ENCODE data around the gene FSIP1.

Gene FSIP1

DNA sequence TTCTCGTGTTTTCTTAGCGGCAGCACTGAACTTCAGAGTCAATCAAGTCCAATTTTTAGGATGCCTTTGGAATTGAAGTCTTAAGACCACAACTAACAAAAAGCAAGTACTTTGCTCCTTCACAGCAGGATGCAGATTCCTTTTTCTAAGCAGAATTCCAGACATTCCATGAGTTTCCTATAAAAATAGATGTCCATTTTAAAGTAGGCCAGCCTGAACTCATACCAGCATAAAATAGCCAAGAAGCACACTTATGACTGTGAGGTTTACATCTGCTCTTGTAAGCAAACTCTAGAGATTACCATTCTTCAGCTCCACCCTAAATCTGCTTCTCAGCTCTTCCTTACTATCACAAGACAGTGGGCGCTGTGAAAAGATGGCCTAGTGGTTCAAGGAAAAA lies 116.0 kb downstream of the FSIP1 start:
- H3K4me1 ChIP-seq (ENCODE audit: control insufficient read depth, insufficient read depth, low read length) = no peaks in the 10 kb centered on the region
- no peaks in the 10 kb centered on the region for H3K36me3 ChIP-seq (ENCODE audit: control insufficient read depth, insufficient read depth, low read length)
- H3K9ac ChIP-seq (ENCODE audit: low read length) = no peak overlapping the region
- no peaks in the 10 kb centered on the region for H3K9me3 ChIP-seq (ENCODE audit: control insufficient read depth, low read length)
- H3K4me3 ChIP-seq (ENCODE audit: low read length) = no peak overlapping the region
- H3K27me3 ChIP-seq (ENCODE audit: control insufficient read depth, insufficient read depth, low read length) = no peaks in the 10 kb centered on the region

DNA sequence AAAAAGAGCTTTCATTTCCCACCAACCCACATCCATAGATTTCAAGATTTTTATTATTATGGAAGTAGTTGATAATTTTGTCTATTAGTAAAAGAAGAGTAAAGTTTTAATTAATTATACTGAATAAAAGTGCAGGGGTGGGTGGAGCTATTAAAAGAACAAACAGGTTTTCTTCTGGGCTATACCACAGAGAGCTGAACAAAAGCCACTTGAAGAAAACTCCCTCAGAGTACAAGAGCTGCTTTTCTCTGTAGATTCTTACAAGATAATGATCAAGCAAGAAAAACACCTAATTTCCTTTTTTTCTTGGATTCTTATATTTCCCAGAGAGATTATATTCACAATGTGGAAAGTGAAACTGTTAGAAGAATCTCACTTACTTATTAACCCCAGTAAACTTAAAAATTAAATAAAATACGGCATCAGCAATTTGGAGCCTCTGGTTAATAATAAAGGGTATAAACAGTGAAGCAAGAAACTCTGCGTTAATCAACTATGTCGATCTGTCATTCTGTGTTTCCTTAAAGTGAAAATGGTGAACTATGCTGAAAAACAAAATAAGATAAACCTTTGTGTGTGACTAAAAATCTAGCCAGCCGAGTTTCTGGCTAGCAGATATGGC lies 116.9 kb downstream of the FSIP1 start:
- H3K4me3 ChIP-seq (ENCODE audit: low read length) = no peak overlapping the region
- H3K9me3 ChIP-seq (ENCODE audit: control insufficient read depth, low read length) = no peaks in the 10 kb centered on the region
- H3K27me3 ChIP-seq (ENCODE audit: control insufficient read depth, insufficient read depth, low read length) = no peaks in the 10 kb centered on the region
- H3K4me1 ChIP-seq (ENCODE audit: control insufficient read depth, insufficient read depth, low read length) = no peaks in the 10 kb centered on the region
- H3K36me3 ChIP-seq (ENCODE audit: control insufficient read depth, insufficient read depth, low read length) = no peaks in the 10 kb centered on the region
- no peak overlapping the region for H3K9ac ChIP-seq (ENCODE audit: low read length)

DNA sequence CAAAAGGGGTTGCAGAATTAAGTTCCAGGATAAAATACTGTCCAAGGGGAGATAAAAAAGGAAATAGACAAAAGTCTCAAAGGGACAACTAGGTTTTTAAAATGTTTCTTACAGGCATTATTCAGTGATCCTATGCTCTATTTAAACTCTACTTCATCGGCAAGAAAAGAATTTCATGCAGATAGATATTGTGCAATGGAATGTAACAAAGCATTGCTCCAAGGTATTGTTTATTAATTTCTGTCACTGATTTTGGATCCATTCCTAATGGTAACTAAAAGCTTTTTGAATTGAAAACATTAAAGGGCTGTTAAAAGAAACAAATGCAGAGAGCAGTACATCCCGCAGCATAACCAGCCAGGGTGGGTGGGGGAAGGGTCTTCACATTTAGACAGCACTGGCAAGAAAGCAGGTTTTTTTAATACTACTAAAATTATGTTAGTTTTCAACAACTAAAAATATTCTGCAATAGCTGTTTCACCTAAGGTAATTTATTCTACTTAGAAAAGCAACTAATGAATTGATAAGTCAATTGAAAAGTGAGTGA lies 118.9 kb downstream of the FSIP1 start:
- Histone ChIP-seq H3K4me3 (ENCODE audit: low read length) (no peak overlapping the region), H3K9me3 (ENCODE audit: control insufficient read depth, low read length) (no peaks in the 10 kb centered on the region), H3K9ac (ENCODE audit: low read length) (no peak overlapping the region), H3K36me3 (ENCODE audit: control insufficient read depth, insufficient read depth, low read length) (no peaks in the 10 kb centered on the region), H3K27me3 (ENCODE audit: control insufficient read depth, insufficient read depth, low read length) (no peaks in the 10 kb centered on the region), H3K4me1 (ENCODE audit: control insufficient read depth, insufficient read depth, low read length) (no peaks in the 10 kb centered on the region)

DNA sequence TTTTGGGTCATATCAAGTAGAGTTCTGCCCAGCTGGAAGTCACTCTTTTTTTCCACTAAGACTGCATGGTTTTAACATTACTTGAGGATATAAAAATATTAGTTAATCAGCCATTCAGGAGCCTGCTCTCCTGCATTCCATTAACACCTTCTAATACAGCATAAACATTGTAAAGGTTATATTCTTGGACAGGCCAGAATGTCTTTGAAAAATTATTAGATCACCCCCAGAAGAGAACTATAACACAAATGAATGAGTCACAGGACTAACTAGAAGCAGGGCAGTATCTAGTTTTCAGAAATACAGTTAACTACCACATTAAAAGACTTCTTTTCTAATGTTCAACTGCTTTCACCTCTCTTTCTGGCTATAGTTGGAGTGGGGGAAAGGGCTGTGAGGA lies 120.9 kb downstream of the FSIP1 start:
- no peaks in the 10 kb centered on the region for H3K4me1 ChIP-seq (ENCODE audit: control insufficient read depth, insufficient read depth, low read length)
- H3K4me3 ChIP-seq (ENCODE audit: low read length) = no peak overlapping the region
- no peaks in the 10 kb centered on the region for H3K36me3 ChIP-seq (ENCODE audit: control insufficient read depth, insufficient read depth, low read length)

DNA sequence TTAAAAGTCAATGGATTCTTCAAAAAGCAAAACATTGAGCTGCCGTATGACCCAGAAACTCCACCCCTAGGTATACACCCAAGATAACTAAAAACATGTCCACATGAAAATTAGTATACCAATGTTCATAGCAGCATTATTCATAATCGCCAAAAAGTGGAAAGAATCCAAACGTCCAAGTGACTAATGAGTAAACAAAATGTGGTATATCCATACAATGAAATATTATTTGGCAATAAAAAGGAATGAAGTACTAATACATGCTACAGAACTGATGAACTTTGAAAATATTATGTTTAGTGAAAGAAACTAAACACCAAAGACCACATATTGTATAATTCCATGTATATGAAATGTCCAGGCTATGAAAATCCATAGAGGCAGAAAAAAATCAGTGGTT lies 123.9 kb downstream of the FSIP1 start:
- Histone ChIP-seq H3K4me1 (ENCODE audit: control insufficient read depth, insufficient read depth, low read length) (no peaks in the 10 kb centered on the region), H3K36me3 (ENCODE audit: control insufficient read depth, insufficient read depth, low read length) (no peaks in the 10 kb centered on the region), H3K27me3 (ENCODE audit: control insufficient read depth, insufficient read depth, low read length) (no peaks in the 10 kb centered on the region), H3K4me3 (ENCODE audit: low read length) (no peak overlapping the region), H3K9ac (ENCODE audit: low read length) (no peak overlapping the region), H3K9me3 (ENCODE audit: control insufficient read depth, low read length) (no peaks in the 10 kb centered on the region)

More for the DNA sequence above, 120.9 kb downstream of the FSIP1 start:
- no peaks in the 10 kb centered on the region for H3K9me3 ChIP-seq (ENCODE audit: control insufficient read depth, low read length)
- no peaks in the 10 kb centered on the region for H3K27me3 ChIP-seq (ENCODE audit: control insufficient read depth, insufficient read depth, low read length)
- no peak overlapping the region for H3K9ac ChIP-seq (ENCODE audit: low read length)

DNA sequence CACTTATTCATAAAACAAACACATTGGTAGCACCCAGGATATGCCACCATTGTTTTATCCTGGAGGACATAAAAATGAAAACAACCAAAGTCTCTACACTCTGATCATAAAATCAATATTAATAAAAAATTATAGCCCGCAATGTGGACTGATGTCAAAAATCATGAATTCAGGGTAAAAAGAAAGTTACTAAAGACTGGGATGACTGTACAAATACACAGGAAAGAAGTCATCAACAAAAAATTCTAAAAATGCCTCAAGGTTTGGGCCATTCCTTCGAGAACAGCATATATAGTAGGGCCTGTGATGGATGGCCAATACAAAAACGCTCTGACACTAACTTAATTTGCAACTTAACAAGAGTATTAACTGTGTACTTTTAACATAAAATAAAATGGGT lies 125.0 kb downstream of the FSIP1 start:
- no peak overlapping the region for H3K9ac ChIP-seq (ENCODE audit: low read length)
- H3K27me3 ChIP-seq (ENCODE audit: control insufficient read depth, insufficient read depth, low read length) = no peaks in the 10 kb centered on the region
- H3K4me1 ChIP-seq (ENCODE audit: control insufficient read depth, insufficient read depth, low read length) = no peaks in the 10 kb centered on the region
- H3K36me3 ChIP-seq (ENCODE audit: control insufficient read depth, insufficient read depth, low read length) = no peaks in the 10 kb centered on the region
- no peak overlapping the region for H3K4me3 ChIP-seq (ENCODE audit: low read length)
- no peaks in the 10 kb centered on the region for H3K9me3 ChIP-seq (ENCODE audit: control insufficient read depth, low read length)

DNA sequence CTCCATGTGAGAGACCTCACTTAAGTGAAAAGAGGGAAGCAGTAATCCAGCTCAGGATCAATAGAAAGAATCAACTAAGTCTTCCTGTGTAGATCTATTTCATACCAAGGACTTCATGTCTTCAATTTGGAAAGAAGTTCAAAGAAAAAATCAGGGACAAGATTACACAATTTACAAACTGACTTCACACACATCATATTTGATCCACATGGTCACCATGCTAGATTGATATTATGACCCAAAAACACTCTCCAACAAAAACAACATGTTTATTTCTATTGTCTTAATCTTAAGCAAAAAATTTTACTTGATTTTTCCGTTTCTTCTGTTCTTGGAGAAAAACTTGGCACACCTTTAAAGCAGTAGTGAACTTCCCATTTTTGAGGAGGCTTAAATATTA lies 125.5 kb downstream of the FSIP1 start:
- Histone ChIP-seq H3K4me3 (ENCODE audit: low read length) (no peak overlapping the region), H3K36me3 (ENCODE audit: control insufficient read depth, insufficient read depth, low read length) (no peaks in the 10 kb centered on the region), H3K9ac (ENCODE audit: low read length) (no peak overlapping the region), H3K27me3 (ENCODE audit: control insufficient read depth, insufficient read depth, low read length) (no peaks in the 10 kb centered on the region), H3K4me1 (ENCODE audit: control insufficient read depth, insufficient read depth, low read length) (no peaks in the 10 kb centered on the region), H3K9me3 (ENCODE audit: control insufficient read depth, low read length) (no peaks in the 10 kb centered on the region)

DNA sequence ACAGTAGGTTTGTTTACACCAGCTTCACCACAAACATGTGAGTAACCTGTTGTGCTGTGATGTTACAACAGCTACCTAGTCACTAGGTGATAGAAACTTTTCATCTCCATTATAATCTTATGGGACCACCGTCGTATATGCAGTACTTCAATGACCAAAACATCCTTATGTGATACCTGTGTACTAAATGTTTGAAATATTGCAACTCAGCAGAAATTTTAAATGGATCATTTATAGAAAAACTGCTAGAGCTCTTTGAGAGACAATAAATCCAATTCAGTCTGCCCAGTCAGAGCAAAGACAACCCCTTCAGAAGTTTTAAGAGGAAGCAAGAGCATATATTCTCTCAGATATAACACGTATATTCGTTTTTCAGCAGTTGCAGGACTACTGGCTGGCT lies 128.3 kb downstream of the FSIP1 start:
- no peaks in the 10 kb centered on the region for H3K27me3 ChIP-seq (ENCODE audit: control insufficient read depth, insufficient read depth, low read length)
- no peak overlapping the region for H3K9ac ChIP-seq (ENCODE audit: low read length)
- H3K4me3 ChIP-seq (ENCODE audit: low read length) = no peak overlapping the region
- no peaks in the 10 kb centered on the region for H3K4me1 ChIP-seq (ENCODE audit: control insufficient read depth, insufficient read depth, low read length)
- H3K9me3 ChIP-seq (ENCODE audit: control insufficient read depth, low read length) = no peaks in the 10 kb centered on the region
- H3K36me3 ChIP-seq (ENCODE audit: control insufficient read depth, insufficient read depth, low read length) = no peaks in the 10 kb centered on the region

DNA sequence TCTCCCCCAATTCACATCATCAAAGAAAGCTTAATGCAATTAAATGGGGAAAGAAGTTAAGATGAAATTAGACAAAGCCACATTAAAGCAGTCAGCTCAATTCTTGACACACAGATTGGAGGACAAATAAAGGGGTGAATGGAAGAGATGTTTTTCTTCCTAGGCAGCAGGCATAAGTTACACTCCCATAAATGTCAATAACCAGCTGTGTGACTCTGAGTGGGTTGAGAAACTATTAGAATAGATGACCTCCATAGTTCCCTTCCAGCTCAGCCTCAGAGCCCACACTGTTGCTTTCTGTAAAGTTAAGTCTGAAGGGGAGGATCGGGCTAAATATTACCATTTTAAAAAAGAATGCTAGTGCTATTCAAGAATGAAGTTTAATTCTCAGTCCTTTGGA lies 130.8 kb downstream of the FSIP1 start:
- Histone ChIP-seq H3K4me1 (ENCODE audit: control insufficient read depth, insufficient read depth, low read length) (no peaks in the 10 kb centered on the region), H3K9ac (ENCODE audit: low read length) (no peak overlapping the region), H3K27me3 (ENCODE audit: control insufficient read depth, insufficient read depth, low read length) (no peaks in the 10 kb centered on the region), H3K36me3 (ENCODE audit: control insufficient read depth, insufficient read depth, low read length) (no peaks in the 10 kb centered on the region), H3K9me3 (ENCODE audit: control insufficient read depth, low read length) (no peaks in the 10 kb centered on the region), H3K4me3 (ENCODE audit: low read length) (no peak overlapping the region)

DNA sequence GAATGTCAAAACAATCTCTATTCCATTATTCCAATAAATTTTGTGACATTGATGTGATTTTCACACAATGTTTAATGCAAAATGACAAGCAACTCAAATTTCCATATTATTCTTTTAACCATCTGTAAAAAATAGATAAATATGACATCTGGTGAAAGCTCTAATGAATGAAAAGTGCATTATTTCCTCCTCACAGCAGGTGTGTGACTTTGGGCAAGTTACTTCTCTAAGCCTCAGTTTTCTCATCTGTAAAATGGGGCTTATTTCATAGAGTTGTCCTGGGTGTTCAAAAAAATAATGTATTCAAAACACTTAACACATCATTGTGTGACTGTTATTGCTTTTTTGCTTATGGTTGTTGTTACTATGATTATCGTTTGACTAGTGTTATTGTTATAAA lies 131.3 kb downstream of the FSIP1 start:
- no peaks in the 10 kb centered on the region for H3K4me1 ChIP-seq (ENCODE audit: control insufficient read depth, insufficient read depth, low read length)
- no peaks in the 10 kb centered on the region for H3K9me3 ChIP-seq (ENCODE audit: control insufficient read depth, low read length)
- no peaks in the 10 kb centered on the region for H3K36me3 ChIP-seq (ENCODE audit: control insufficient read depth, insufficient read depth, low read length)
- H3K27me3 ChIP-seq (ENCODE audit: control insufficient read depth, insufficient read depth, low read length) = no peaks in the 10 kb centered on the region
- H3K9ac ChIP-seq (ENCODE audit: low read length) = no peak overlapping the region
- H3K4me3 ChIP-seq (ENCODE audit: low read length) = no peak overlapping the region

DNA sequence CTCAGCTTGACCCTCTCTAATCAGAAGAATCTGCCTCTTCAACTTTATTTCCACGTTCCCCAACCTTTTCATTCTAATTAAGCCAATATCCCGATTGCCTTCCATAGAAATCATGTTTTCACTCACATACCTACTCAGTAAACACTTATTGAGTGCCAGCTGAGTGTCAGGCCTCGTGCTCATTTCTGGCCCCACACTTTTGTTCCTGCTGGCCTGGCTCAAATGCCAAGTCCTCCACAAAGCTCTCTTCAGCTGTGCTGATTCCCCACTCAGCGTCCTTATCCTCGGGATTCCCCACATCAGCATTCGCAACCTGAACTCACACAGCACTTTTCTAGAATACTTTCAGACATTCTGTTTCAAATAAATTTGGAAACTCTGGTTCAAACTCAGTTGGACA lies 132.9 kb downstream of the FSIP1 start:
- no peak overlapping the region for H3K9ac ChIP-seq (ENCODE audit: low read length)

DNA sequence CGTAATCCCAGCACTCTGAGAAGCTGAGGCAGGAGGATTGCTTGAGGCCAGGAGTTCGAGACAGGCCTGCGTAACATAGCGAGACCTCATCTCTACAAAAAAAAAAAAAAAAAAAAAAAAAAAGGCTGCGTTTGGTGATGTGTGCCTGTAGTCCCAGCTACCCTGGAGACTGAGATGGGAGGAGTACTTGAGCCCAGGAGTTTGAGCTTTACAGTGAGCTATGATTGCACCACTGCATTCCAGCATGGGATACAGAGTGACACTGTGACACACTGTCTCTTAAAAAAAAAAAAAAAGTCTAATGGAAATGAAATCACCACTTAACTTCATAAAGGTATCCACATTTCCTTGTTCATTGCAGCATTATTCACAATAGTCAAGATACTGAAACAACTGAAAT lies 136.2 kb downstream of the FSIP1 start:
- no peaks in the 10 kb centered on the region for H3K9me3 ChIP-seq (ENCODE audit: control insufficient read depth, low read length)
- H3K4me1 ChIP-seq (ENCODE audit: control insufficient read depth, insufficient read depth, low read length) = no peaks in the 10 kb centered on the region
- no peak overlapping the region for H3K9ac ChIP-seq (ENCODE audit: low read length)
- no peaks in the 10 kb centered on the region for H3K27me3 ChIP-seq (ENCODE audit: control insufficient read depth, insufficient read depth, low read length)
- H3K4me3 ChIP-seq (ENCODE audit: low read length) = no peak overlapping the region
- no peaks in the 10 kb centered on the region for H3K36me3 ChIP-seq (ENCODE audit: control insufficient read depth, insufficient read depth, low read length)

More for the DNA sequence above, 132.9 kb downstream of the FSIP1 start:
- no peaks in the 10 kb centered on the region for H3K36me3 ChIP-seq (ENCODE audit: control insufficient read depth, insufficient read depth, low read length)
- no peaks in the 10 kb centered on the region for H3K4me1 ChIP-seq (ENCODE audit: control insufficient read depth, insufficient read depth, low read length)
- H3K27me3 ChIP-seq (ENCODE audit: control insufficient read depth, insufficient read depth, low read length) = no peaks in the 10 kb centered on the region
- no peaks in the 10 kb centered on the region for H3K9me3 ChIP-seq (ENCODE audit: control insufficient read depth, low read length)
- H3K4me3 ChIP-seq (ENCODE audit: low read length) = no peak overlapping the region

DNA sequence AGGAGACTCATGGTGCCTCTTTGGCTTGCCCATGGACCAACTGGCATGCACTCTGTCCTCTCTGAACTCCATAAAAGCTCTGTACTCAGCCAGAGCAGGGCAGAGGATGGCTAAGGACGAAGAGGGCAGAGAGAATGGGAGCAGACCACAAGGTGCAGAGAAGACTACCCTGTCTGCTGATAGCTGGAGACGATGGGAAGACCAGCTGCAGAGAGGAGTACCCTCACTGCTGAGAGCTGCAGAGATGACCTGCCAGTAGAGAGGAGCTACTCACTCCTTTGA lies 136.7 kb downstream of the FSIP1 start:
- H3K9me3 ChIP-seq (ENCODE audit: control insufficient read depth, low read length) = no peaks in the 10 kb centered on the region
- H3K4me3 ChIP-seq (ENCODE audit: low read length) = no peak overlapping the region
- H3K27me3 ChIP-seq (ENCODE audit: control insufficient read depth, insufficient read depth, low read length) = no peaks in the 10 kb centered on the region
- no peak overlapping the region for H3K9ac ChIP-seq (ENCODE audit: low read length)
- no peaks in the 10 kb centered on the region for H3K36me3 ChIP-seq (ENCODE audit: control insufficient read depth, insufficient read depth, low read length)
- H3K4me1 ChIP-seq (ENCODE audit: control insufficient read depth, insufficient read depth, low read length) = no peaks in the 10 kb centered on the region
